Measurements from ENCODE around the gene MICAL1. TPM values are rescaled to one million over a fixed set of nuclear protein-coding genes. Genes with fewer than 3 reads are reported as not detected.

MICAL1 gene
- total RNA-seq, 4 donors from 2014 or later = 20.0 to 27.1 (median 23.5) TPM

DNA sequence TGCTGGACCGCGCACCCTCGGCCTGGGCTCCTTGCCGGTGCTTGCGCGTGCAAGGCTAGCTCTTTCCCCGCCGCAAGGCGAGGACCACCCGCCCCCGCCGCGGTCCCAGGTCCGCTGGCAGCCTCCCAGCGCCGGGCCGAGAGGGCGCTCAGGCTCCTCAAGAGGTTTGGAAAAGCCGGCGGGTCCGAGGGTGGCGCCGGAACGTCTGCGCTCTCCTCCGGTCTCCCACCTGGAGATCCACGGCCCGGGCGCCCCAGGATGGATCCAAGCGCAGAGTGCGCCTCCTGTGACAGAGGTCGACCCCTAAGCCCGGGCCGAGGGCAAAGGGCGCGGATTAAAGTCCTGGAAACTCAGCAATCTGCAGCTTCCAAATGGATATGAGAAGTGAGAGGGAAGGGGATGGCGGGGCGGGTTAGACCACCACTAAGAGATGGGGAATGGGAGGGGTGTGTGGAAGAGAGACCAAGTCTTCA is 575 bp upstream of the MICAL1 start:
- Histone ChIP-seq H3K36me3 (peaks cover 1 to 17% (median 14%) of the 10 kb centered on the region in 4 donors), H3K27ac (replicated peaks in 1 of 4) (peak overlapping the region; percentile 64 to 80 (median 76)), H3K4me1 (peaks cover 20 to 33% (median 31%) of the 10 kb centered on the region in 4 donors), H3K9me3 (no peaks in the 10 kb centered on the region), H3K27me3 (no peaks in the 10 kb centered on the region), H3K4me3 (peak overlapping the region; percentile 65 to 90 (median 80))
- intact Hi-C loops (cut with DNase I) = no loop called here
- TF ChIP-seq POLR2A (IDR thresholded peaks at IDR 0.05; ENCODE audit: low read depth) (no peak), EP300 (IDR thresholded peaks at IDR 0.05) (no peak), POLR2AphosphoS5 (IDR thresholded peaks at IDR 0.05) (no peak)
- TF ChIP-seq, protein P1, sequence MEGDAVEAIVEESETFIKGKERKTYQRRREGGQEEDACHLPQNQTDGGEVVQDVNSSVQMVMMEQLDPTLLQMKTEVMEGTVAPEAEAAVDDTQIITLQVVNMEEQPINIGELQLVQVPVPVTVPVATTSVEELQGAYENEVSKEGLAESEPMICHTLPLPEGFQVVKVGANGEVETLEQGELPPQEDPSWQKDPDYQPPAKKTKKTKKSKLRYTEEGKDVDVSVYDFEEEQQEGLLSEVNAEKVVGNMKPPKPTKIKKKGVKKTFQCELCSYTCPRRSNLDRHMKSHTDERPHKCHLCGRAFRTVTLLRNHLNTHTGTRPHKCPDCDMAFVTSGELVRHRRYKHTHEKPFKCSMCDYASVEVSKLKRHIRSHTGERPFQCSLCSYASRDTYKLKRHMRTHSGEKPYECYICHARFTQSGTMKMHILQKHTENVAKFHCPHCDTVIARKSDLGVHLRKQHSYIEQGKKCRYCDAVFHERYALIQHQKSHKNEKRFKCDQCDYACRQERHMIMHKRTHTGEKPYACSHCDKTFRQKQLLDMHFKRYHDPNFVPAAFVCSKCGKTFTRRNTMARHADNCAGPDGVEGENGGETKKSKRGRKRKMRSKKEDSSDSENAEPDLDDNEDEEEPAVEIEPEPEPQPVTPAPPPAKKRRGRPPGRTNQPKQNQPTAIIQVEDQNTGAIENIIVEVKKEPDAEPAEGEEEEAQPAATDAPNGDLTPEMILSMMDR (IDR thresholded peaks at IDR 0.05) = no peak
- WGBS = 10% methylated on average over 19 of the region's 38 CpGs
- no peak for DNase-seq (ENCODE audit: extremely low spot score)

DNA sequence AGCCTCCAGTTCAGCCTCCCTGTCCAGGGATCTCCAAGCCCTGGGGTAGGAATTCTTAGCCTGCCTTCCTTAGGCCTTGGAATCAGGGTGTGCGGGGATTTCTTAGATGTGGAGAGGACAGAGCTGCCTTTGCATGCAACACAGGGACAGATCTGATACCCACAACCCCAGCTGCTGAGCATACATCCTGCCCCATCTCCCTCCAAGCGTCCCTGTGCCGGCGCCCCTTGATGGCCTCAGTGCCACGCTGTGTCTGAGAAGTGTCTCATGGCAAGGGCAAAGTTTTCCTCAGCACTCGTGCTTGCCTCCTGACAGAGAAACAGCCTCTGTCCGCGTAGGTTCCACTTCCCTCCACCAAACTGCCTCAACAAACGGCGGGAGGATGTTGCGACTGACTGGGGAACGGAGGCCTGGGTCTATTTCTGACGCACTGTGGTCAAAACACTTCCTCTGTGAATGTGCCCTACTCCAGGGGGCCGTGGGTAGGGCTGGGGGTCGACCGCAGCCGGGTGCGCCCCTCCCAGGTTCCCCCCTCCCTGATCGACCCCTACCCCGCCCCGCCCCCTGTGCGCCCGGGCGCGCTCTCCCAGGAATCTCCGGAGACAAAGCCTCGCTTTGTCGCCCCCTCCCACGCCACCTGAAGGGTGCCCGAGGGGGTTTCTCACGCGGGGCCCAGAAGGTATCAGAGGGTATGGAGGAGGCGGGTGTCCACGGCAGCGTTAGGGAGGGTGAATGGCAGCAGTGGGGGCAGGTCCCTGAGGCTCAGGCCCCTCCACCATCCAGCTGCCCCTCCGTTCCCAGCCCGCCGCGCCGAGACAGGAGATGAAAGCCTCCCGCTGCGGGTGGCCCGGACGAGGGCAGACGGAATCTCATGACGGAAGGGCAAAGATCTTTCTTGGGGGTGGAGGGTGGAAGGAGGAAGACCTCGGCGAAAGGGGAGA is 806 bp downstream of the MICAL1 start:
- Histone ChIP-seq H3K27me3 (no peaks in the 10 kb centered on the region), H3K4me1 (peaks cover 20 to 33% (median 31%) of the 10 kb centered on the region in 4 donors), H3K9me3 (no peaks in the 10 kb centered on the region), H3K4me3 (peak overlapping the region; percentile 65 to 90 (median 80)), H3K27ac (replicated peaks in 1 of 4) (peak overlapping the region; percentile 64 to 80 (median 76)), H3K36me3 (peaks cover 0 to 16% (median 13%) of the 10 kb centered on the region in 4 donors)
- intact Hi-C loops (cut with DNase I) = no loop called here
- peak; percentile 31 to 32 for TF ChIP-seq POLR2AphosphoS5 (IDR thresholded peaks at IDR 0.05)
- TF ChIP-seq EP300 (IDR thresholded peaks at IDR 0.05) = no peak
- no peak for DNase-seq (ENCODE audit: extremely low spot score)
- WGBS = 17% methylated on average over 30 of the region's 48 CpGs

GRCh38 chr6:109453594-109454495 is 1.7 kb downstream of the MICAL1 start:
- TF ChIP-seq EP300 (IDR thresholded peaks at IDR 0.05) (no peak), POLR2A (IDR thresholded peaks at IDR 0.05; ENCODE audit: low read depth) (no peak), POLR2AphosphoS5 (IDR thresholded peaks at IDR 0.05) (no peak)
- TF ChIP-seq, protein P1 (IDR thresholded peaks at IDR 0.05) = no peak
- peak overlapping the region; percentile 64 to 80 (median 76) for H3K27ac ChIP-seq (replicated peaks in 1 of 4)
- 85% methylated on average over 14 of the region's 27 CpGs for WGBS
- no peaks in the 10 kb centered on the region for H3K27me3 ChIP-seq
- H3K36me3 ChIP-seq = peaks cover 0 to 16% (median 13%) of the 10 kb centered on the region in 4 donors
- peaks cover 20 to 33% (median 31%) of the 10 kb centered on the region in 4 donors for H3K4me1 ChIP-seq
- intact Hi-C loops (cut with DNase I) = no loop called here
- no peaks in the 10 kb centered on the region for H3K9me3 ChIP-seq
- H3K4me3 ChIP-seq = peak overlapping the region; percentile 65 to 90 (median 80)
- DNase-seq (ENCODE audit: extremely low spot score) = no peak

- Histone ChIP-seq H3K27me3 (no peaks in the 10 kb centered on the region), H3K9me3 (no peaks in the 10 kb centered on the region), H3K4me1 (peaks cover 20 to 33% (median 31%) of the 10 kb centered on the region in 4 donors), H3K36me3 (peaks cover 0 to 16% (median 13%) of the 10 kb centered on the region in 4 donors), H3K27ac (replicated peaks in 1 of 4) (no peak overlapping the region), H3K4me3 (no peak overlapping the region)
- no peak for TF ChIP-seq EP300 (IDR thresholded peaks at IDR 0.05)
- TF ChIP-seq, protein P1 (IDR thresholded peaks at IDR 0.05) = no peak
- intact Hi-C loops (cut with DNase I) = no loop called here
- WGBS = 93% methylated on average over 2 of the region's 2 CpGs
- DNase-seq (ENCODE audit: extremely low spot score) = no peak
Measured at GRCh38 chr6:109453156-109453555, 2.4 kb downstream of the MICAL1 start.

Data from esophagus muscularis mucosa (tissue), 4 donors.